Measurements from ENCODE around the gene LUZP2. TPM values are rescaled to one million over a fixed set of nuclear protein-coding genes. Genes with fewer than 3 reads are reported as not detected.

Gene LUZP2
- total RNA-seq, 2 experiments from 2014 or later: not detected

DNA sequence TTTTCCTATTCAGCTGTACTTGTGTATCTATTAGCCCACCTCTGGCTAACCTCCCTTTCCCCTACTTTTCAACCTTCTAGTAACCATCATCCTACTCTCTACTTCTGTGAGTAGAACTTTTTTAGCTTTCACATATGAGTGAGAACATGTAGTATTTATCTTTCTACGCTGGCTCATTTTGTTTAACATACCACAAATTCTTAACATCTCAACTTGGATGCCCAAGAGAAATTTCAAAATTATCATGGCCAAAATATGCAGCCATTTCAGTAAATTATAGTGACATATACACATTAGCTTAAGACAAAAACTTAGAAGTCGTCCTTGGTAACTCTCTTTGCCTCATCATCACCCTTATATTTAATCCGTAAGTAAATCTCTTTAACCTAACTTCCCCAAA, 34.7 kb downstream of the LUZP2 start:
- H3K36me3 Mint-ChIP-seq (ENCODE audit: low read depth): no peaks in the 10 kb centered on the region
- H3K27ac Mint-ChIP-seq: no peak overlapping the region
- DNase-seq: no peak
- Histone ChIP-seq H3K36me3 (ENCODE audit: insufficient read depth, low read length) (no peaks in the 10 kb centered on the region), H3K4me3 (ENCODE audit: low read length) (no peak overlapping the region), H3K27me3 (ENCODE audit: control insufficient read depth in 1 of 2, insufficient read depth in 2 of 2, low read length in 2 of 2) (no peaks in the 10 kb centered on the region), H3K27ac (ENCODE audit: low read depth in 1 of 2, low read length in 2 of 2) (no peak overlapping the region), H3K9me3 (ENCODE audit: control insufficient read depth in 1 of 2, insufficient read depth in 1 of 2, low read length in 2 of 2) (no peaks in the 10 kb centered on the region), H3K4me1 (ENCODE audit: insufficient read depth, low read length) (no peaks in the 10 kb centered on the region)
- TF ChIP-seq, protein P1, sequence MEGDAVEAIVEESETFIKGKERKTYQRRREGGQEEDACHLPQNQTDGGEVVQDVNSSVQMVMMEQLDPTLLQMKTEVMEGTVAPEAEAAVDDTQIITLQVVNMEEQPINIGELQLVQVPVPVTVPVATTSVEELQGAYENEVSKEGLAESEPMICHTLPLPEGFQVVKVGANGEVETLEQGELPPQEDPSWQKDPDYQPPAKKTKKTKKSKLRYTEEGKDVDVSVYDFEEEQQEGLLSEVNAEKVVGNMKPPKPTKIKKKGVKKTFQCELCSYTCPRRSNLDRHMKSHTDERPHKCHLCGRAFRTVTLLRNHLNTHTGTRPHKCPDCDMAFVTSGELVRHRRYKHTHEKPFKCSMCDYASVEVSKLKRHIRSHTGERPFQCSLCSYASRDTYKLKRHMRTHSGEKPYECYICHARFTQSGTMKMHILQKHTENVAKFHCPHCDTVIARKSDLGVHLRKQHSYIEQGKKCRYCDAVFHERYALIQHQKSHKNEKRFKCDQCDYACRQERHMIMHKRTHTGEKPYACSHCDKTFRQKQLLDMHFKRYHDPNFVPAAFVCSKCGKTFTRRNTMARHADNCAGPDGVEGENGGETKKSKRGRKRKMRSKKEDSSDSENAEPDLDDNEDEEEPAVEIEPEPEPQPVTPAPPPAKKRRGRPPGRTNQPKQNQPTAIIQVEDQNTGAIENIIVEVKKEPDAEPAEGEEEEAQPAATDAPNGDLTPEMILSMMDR (IDR thresholded peaks at IDR 0.05): no peak
- no peaks in the 10 kb centered on the region for H3K27me3 Mint-ChIP-seq
- H3K4me3 Mint-ChIP-seq: no peak overlapping the region
- POLR2A ChIA-PET: no interaction called here
- peaks cover 14% of the 10 kb centered on the region for H3K9me3 Mint-ChIP-seq
- H3K4me1 Mint-ChIP-seq (ENCODE audit: low read depth): no peaks in the 10 kb centered on the region
- ATAC-seq (ENCODE audit: poor library complexity): no peak
- intact Hi-C loops (cut with DNase I, micrococcal nuclease): no loop called here
- CTCF ChIA-PET: no interaction called here

DNA sequence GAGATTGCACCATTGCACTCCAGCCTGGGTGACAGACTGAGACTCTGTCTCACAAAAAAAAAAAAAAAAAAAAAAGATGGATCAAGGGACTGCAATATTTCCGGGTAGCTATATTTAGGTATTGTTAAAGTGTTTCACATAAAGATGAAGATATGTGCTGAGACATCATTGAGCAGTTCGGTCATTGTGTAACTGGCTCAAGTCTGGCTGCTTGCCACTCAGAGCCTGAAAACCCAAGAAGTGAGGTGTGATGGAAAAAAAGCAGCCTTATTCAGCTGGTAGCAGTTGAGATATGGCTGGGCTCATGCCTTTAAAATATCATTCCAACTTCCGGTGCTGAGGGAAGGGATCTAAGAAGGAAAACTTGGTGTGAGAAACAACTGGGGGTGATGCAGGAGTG, 46.9 kb downstream of the LUZP2 start:
- no peaks in the 10 kb centered on the region for H3K36me3 ChIP-seq (ENCODE audit: insufficient read depth, low read length)
- DNase-seq (no peak), ATAC-seq (ENCODE audit: poor library complexity) (no peak)
- no peaks in the 10 kb centered on the region for H3K27me3 ChIP-seq (ENCODE audit: control insufficient read depth in 1 of 2, insufficient read depth in 2 of 2, low read length in 2 of 2)
- ChIA-PET CTCF (no interaction called here), POLR2A (no interaction called here)
- intact Hi-C loops (cut with DNase I, micrococcal nuclease): no loop called here
- no peak overlapping the region for H3K27ac ChIP-seq (ENCODE audit: low read depth in 1 of 2, low read length in 2 of 2)
- no peak overlapping the region for H3K4me3 ChIP-seq (ENCODE audit: low read length)
- H3K9me3 ChIP-seq (ENCODE audit: control insufficient read depth in 1 of 2, insufficient read depth in 1 of 2, low read length in 2 of 2): peaks cover 3 to 4% of the 10 kb centered on the region in 2 experiments
- no peaks in the 10 kb centered on the region for H3K4me1 Mint-ChIP-seq (ENCODE audit: low read depth)
- H3K27ac Mint-ChIP-seq: no peak overlapping the region
- H3K4me3 Mint-ChIP-seq: no peak overlapping the region
- H3K4me1 ChIP-seq (ENCODE audit: insufficient read depth, low read length): no peaks in the 10 kb centered on the region
- H3K27me3 Mint-ChIP-seq: no peaks in the 10 kb centered on the region
- no peaks in the 10 kb centered on the region for H3K36me3 Mint-ChIP-seq (ENCODE audit: low read depth)
- TF ChIP-seq, protein P1 (IDR thresholded peaks at IDR 0.05): no peak
- H3K9me3 Mint-ChIP-seq: peaks cover 13% of the 10 kb centered on the region

DNA sequence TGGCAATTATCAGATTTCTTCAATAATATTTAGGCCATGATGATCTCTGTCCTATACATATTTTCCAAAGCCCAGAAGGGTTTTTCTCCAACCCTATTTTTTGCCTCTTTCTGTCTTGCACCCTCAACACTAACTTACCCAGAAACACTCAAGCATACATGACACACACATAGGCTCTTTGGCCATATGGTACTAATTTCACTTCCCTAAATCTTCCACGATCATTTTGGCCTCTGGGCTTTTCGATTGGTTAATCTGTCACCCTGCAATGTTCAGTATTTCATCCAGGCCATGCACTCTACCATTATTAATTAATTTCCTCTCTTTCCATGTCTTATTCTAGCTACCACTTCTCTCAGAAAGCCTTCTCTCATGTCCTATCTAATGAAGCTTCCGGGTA, 59.8 kb downstream of the LUZP2 start:
- Mint-ChIP-seq H3K9me3 (peaks cover 3% of the 10 kb centered on the region), H3K27me3 (no peaks in the 10 kb centered on the region), H3K4me1 (ENCODE audit: low read depth) (no peaks in the 10 kb centered on the region), H3K27ac (no peak overlapping the region), H3K36me3 (ENCODE audit: low read depth) (no peaks in the 10 kb centered on the region), H3K4me3 (no peak overlapping the region)
- Histone ChIP-seq H3K36me3 (ENCODE audit: insufficient read depth, low read length) (no peaks in the 10 kb centered on the region), H3K27ac (ENCODE audit: low read depth in 1 of 2, low read length in 2 of 2) (no peak overlapping the region), H3K4me3 (ENCODE audit: low read length) (no peak overlapping the region), H3K9me3 (ENCODE audit: control insufficient read depth in 1 of 2, insufficient read depth in 1 of 2, low read length in 2 of 2) (no peaks in the 10 kb centered on the region), H3K27me3 (ENCODE audit: control insufficient read depth in 1 of 2, insufficient read depth in 2 of 2, low read length in 2 of 2) (no peaks in the 10 kb centered on the region), H3K4me1 (ENCODE audit: insufficient read depth, low read length) (no peaks in the 10 kb centered on the region)
- ATAC-seq (ENCODE audit: poor library complexity) (no peak), DNase-seq (no peak)
- ChIA-PET POLR2A (no interaction called here), CTCF (no interaction called here)
- TF ChIP-seq, protein P1 (IDR thresholded peaks at IDR 0.05): no peak
- intact Hi-C loops (cut with DNase I, micrococcal nuclease): no loop called here
